Activated CD8-positive, alpha-beta memory T cell treated with anti-CD3 and anti-CD28 coated beads for 1 hour (primary cell): ENCODE data around the gene EEFSEC.

Experiments
- DNase-seq, 2 donors: peaks; one replicate each; pipeline ENCODE4 v3.0.0-alpha.2; 2020; ENCODE audit warnings: low read depth in 1 of 2; ENCODE audit errors: extremely low read depth in 1 of 2

The EEFSEC gene

GRCh38 chr3:128269006-128269775, 115.9 kb downstream of the EEFSEC start:
- DNase-seq = no peak

- DNase-seq = no peak
Measured at GRCh38 chr3:128269796-128270195, 116.5 kb downstream of the EEFSEC start.

DNA sequence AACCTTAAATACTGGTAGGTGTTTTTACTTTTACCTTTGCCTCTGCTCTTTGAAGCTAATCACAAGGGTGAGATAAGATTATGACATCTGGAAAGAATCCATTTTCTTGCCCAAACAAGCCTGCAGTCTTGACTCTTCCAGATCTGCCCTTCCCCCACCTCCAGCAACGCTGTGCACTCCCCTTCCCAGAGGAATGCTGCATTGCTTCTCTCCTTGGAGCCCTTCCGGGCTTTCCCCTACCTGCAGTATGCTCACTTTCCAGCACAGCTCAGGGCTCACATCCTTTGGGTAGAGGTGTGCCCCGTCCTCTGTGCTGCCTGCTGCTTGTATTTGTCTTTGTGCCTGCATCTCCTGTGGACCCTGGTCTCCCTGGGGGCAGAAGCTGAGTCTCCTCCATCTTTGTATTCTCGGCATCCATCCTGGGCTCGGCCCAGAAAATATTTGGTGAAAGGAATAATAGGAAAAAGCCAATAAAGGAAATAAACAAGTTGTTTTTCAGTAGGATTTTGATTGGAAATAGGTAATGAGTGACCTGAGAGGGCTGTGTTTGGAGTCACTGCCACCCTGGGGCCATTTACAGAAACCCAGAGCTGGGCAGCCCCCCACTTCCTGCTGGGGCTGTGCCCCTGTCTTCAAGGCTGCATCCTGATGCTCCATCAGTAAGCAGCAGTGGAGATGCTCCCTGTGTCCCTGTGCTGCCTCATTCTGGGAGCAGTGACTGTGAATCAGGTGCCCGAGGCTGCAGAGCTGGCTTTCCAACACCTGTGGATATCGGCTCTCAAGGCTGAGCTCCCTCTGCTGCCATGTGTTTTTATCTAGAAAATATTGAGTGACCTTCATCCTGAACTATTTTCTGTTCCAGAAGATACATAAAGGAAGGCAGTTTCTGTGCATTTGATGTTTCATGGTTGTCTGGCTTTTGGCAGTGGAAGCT, 117.5 kb downstream of the EEFSEC start:
- DNase-seq = no peak

DNA sequence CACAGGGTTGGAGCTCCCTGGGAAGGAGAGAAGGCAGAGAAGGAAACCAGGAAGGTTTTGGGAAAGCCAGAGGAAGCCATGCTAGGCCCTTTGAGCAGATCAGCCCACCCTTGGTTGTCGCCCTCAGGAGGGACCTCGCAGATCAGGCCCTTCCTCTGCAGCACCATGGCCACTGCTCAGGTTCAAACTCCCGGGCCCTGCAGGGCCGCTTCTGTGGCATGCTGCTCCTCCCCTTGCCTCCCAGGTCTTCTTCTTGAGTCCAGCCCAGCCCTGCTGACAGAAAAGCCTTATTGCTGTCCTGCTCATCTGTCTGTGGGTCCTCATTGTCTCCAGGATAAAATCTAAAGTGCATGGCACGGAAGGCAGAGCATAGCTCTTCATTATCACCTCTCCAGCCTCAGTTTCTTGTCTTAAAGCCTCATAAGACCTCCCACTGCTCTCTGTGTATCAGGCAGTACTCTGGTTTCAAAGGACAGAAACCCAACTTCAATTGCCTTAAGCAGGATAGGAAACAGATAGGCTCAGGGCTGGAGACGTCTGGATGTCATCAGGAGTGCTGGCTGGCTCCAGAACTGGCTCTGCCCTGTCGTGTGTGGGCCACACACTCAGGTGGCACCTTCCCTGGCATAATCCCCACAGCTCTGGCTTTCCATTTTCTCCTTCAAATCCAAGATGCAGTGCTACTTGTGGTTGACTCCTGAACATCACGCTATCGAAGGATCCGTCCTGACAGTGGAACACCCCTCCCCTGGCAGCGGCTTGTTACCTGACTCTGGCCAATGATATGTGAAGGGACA, 118.5 kb downstream of the EEFSEC start:
- DNase-seq = no peak

GRCh38 chr3:128273109-128273840, 120.0 kb downstream of the EEFSEC start:
- no peak for DNase-seq

DNA sequence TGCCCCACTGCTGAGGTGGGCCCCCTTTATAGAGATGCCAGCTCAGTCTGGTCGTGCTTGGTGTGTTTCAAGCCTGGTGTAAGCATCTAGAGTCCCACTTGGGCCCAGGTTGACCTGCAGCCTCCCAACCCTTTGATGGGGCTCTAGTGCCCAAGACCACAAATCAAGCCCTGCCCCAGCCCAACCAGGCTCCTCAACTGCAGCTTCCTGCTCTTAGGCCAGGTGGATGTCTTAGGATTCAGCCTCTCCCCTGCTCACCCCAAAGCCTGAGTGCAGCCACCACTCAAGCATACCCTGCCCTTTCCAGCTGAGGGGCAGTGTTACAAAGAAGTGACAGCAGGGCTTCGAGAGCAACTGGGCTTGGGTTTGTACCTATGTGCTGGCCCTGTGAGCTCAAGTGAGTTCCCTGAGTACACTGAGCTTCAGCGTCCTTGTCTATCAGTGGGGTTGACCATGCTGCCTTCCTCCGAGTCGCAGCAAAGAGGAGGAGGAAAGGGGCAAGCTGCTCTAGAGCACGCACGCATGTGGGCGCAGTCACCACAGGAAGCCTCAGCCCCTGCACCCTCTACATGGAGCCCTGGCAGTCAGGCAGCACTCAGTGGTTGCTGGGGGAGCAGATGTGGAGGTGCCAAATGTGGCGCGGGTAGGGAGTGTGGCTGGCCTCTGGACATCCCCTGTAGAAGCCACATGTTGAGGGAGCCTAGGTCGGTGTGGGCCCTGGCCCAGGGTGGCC, 120.7 kb downstream of the EEFSEC start:
- DNase-seq = no peak

DNA sequence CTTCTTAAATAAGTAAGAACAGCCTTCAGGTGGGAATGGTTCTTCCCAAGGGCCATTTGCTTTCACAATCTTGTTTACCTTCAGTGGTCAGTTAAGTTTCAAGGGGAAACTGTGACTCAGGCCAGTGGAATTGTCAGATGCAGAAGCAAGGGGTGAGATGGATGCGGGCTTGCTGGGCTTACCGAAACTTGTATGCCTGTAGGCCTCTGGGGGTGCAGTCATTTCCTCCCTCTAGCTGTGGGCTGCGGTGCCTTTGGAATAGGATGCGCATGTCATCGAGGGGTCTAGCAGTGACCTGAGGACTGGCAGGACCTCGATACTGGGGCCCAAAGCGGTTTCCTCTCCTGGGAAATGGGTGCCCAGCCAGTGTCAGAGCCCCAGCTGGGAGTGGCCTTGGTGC, 121.6 kb downstream of the EEFSEC start:
- no peak for DNase-seq

DNA sequence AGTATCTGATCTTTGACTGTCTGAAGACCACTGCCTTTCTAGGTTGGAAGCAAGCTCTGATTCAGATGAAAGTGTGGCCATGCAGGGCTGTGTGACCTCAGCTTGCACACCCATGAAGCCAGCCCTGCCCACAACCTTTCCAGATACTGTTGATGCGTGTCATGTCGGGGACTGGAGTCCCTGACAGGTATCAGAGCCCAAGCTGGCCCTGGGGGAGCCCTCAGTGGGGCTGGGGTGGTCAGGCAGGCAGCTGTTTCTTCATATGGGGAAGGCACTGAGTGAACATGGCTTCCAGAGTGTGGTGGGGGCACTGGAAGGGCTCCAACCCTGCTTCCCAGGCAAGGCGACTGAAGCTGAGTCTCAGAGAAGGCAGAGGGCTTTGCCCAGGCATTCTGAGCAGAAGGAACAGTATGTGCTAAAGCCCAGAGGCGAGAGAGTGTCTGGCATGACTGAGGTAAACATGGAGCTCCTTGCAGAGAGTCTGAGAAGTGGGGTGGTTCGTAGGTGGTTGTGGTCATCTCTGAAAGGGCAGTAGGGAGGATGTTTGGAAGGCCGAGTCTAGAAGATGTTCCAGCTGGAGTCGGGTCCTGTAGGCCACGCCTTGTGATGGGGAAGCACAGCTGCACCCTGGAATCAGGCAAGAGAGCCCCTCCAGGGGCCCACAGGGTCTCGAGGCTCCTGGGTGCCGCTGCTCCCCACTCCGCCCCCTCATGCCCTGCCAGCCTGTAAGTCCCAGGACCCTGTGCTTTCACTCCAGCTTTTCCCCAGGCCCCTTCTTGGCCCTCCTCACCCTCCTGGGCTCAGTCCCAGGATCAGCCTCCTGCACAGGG, 122.2 kb downstream of the EEFSEC start:
- no peak for DNase-seq

DNA sequence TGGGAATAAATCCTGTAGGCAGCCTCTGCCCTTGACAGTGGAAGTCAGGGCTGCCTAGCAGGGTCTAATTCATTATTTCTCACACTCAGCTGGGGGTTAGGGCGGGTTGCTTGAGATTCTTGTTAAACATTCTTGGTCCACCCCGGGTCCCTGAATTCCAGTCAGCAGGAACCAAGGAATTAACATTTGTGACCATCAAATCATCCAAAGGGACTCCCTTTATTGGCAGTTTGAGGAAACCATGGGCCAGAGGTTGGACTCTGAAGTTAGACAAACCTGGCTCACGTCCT, 122.8 kb downstream of the EEFSEC start:
- no peak for DNase-seq

DNA sequence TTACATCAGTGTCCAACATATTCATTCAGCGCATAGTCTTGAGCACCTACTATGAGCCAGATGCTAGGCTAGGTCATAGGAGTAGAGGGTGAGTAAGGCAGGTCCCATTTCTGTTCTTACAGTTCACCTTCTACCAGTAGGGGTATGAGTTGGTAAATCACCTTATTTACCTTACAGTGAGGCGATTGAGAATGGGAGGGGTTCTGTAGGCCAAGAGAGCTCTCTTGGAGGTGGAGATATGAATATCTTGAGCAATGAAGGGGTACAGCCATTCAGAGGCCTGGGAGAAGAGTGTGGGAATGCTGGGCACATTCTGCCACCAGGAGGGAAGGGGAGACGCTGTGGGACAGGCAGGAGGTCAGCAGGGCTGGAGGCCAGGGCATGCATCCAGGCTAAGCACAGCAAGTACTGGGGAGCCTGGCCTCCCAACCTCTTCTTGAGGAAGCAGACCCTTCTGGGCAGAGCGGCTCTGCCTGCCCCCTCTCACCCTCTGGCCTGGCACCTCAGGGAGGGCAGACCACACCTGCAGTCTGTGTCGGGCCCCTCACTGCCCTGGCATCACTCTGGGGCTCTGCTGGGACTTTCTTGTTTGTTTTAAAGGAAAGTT, 123.4 kb downstream of the EEFSEC start:
- no peak for DNase-seq

- no peak for DNase-seq
Measured at GRCh38 chr3:128277378-128278069, 124.2 kb downstream of the EEFSEC start.

DNA sequence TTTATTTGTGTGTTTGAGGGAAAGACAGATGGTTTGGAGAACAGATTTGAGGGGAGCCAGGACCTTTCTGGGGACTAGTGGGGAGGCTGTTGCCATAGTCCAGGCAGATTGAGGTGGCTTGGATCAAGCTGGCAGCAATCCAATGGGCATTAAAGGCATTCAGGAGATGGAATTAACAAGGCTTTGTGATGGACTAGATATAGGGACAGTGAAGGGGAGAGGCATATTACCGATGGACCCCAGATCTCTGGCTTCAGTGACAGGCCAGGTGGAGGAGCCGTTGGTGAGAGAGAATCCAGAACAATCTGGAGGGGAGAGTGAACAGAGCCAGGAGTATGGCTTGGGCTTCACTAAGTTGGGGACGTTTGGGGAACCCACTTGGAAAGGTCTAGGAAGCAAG, 124.8 kb downstream of the EEFSEC start:
- DNase-seq = no peak

DNA sequence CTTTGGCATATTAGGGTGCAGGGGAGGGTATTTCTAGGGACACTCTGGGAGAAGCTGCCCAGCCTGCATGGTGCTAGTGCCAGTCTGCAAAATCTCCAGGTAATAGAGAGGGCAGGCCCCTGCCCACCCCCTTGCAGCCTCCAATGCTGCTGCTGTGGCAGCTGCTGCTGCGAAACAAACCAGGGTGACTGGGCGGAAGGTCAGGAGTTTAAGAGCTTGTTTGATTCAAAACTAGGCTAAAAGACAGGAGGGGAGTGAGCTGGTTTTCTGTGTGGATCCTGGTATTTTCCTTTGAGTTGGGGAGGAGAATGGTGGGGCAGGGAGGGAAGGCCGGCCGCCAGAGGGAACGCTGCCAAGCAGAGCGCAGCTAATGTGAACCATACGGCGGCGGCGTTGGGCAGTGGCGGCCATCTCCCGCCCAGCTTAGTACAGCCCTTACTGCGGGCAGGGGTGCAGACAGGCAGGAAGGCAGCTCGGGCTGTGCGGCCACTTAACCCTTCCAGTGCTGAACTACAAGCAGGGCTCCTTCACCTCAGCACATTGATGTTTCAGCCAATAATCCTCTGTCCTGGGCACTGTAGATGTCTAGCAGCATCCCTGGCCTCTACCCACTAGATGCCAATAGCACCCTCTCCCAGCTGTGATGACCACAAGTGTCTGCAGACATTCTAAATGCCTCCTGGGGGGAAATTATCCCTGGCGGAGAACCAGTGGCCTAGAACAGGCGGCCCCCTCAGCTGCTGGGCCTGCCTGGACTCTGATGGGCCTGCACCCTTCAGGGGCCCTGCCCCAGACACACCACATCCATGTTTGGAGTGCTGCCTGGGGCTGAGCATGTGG, 125.7 kb downstream of the EEFSEC start:
- no peak for DNase-seq

DNA sequence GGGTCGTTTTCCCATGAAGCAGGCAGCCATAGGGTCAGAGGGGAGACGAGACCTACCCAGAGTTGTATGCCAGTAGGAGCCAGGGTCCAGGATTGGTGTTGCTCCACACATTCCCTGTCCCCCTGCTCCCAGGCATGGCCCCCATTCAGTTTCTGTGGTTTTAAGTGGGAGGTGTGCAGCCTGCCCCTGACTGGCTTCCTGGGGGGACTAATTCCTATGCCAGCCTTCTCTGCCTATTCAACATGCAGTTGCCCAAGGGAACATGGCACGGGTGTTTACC, 126.3 kb downstream of the EEFSEC start:
- DNase-seq = no peak

DNA sequence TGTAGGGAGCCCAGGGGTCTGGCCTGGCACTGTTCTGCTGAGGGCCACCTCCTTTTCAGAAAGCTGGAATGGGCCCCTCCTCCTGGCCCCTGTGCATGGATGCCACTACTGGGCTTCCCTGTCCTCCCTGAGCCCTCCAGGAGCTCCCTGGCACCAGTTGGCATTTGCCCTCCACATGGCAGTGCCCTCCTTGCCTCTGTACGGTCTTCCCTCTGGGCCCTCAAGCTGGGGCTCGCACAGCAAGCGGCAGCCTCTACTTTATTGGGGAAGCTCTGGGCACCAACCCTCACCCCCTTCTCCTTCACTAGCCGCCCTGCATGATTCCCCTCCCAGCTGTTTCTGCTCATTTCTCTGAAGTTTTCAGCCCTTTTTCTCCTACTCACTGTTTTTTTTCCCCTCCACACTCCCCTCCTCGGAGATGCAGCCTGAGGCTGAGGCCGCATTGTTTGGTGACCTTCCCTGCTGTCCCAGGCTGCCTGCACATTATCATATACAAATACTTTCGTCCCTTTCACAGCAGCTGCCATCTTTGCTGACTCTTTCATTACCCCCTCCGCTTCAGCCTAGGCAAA, 127.3 kb downstream of the EEFSEC start:
- no peak for DNase-seq

- no peak for DNase-seq
Measured at GRCh38 chr3:128281056-128281455, 127.8 kb downstream of the EEFSEC start.
